Measurements from ENCODE around the gene DLG2.

The DLG2 gene

DNA sequence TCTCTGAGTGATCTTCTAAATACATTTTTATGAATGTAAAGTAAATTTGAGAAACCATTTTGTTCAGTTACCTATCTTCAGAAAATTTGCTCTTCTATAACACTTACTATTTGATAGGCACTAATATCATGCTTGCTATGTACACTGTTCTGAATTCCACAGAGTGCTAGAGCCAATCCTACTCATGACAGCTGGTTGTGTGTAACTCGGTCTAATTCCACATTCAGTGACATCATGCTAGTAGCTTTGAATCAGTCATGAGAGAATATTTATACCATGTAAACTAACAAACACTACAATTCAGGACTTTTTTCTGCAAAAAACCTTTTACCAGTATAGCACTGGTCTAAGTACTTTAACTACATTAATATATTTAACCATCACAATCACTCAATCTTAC lies 902.9 kb downstream of the DLG2 start:
- no peak for DNase-seq (ENCODE audit: low read depth)
- TF ChIP-seq, protein P1, sequence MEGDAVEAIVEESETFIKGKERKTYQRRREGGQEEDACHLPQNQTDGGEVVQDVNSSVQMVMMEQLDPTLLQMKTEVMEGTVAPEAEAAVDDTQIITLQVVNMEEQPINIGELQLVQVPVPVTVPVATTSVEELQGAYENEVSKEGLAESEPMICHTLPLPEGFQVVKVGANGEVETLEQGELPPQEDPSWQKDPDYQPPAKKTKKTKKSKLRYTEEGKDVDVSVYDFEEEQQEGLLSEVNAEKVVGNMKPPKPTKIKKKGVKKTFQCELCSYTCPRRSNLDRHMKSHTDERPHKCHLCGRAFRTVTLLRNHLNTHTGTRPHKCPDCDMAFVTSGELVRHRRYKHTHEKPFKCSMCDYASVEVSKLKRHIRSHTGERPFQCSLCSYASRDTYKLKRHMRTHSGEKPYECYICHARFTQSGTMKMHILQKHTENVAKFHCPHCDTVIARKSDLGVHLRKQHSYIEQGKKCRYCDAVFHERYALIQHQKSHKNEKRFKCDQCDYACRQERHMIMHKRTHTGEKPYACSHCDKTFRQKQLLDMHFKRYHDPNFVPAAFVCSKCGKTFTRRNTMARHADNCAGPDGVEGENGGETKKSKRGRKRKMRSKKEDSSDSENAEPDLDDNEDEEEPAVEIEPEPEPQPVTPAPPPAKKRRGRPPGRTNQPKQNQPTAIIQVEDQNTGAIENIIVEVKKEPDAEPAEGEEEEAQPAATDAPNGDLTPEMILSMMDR (conservative IDR thresholded peaks at IDR 0.05; ENCODE audit: low read depth, low read length): no peak

DNA sequence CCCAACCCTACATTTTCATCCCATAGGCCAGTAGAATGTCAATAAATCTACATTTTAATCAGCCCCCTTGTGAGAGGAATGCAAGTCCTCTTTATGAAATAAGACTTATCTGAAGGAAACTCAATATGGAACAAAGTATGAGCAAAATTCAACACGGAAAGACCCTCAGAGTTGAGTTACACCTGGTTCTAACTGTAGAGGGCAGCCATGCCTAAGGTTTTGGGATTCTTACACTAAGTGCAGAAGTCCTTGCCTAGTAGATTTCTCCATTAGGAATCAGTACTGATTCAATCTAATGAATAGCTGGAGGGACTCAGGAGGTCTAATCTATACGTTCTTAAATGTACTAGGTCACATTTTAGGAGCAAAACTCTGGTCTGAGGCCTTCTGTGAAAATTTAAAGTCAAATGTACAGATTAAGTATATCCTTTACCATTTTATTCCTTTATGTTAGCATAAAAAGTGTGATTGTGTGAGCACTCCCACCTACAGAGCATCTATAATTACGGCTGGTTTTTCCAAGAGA lies 904.5 kb downstream of the DLG2 start:
- TF ChIP-seq, protein P1 (conservative IDR thresholded peaks at IDR 0.05; ENCODE audit: low read depth, low read length): no peak
- no peak for DNase-seq (ENCODE audit: low read depth)
- no peak overlapping the region for H3K4me3 ChIP-seq (ENCODE audit: low read length)

More for the DNA sequence above, 902.9 kb downstream of the DLG2 start:
- H3K4me3 ChIP-seq (ENCODE audit: low read length): no peak overlapping the region

DNA sequence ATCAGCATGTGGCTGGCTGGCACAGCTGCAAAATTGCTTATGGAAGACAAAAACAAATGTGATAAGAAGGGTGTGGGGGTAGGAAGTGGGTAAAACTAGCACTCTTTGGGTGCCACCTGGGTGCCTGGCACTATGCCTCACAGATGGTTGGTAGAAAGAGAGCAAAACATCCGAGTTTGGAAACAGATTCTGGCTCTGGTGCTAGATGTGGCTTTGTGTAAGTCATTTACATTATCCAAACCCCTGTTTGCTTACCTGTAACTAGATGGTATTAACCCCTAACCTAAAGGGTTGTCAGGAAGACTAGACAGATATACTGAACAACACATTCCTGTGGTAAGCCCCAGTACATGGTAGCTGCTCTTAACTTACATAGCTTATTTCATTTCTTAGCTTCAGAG lies 905.6 kb downstream of the DLG2 start:
- no peak for DNase-seq (ENCODE audit: low read depth)
- no peak overlapping the region for H3K4me3 ChIP-seq (ENCODE audit: low read length)
- TF ChIP-seq, protein P1 (conservative IDR thresholded peaks at IDR 0.05; ENCODE audit: low read depth, low read length): no peak

DNA sequence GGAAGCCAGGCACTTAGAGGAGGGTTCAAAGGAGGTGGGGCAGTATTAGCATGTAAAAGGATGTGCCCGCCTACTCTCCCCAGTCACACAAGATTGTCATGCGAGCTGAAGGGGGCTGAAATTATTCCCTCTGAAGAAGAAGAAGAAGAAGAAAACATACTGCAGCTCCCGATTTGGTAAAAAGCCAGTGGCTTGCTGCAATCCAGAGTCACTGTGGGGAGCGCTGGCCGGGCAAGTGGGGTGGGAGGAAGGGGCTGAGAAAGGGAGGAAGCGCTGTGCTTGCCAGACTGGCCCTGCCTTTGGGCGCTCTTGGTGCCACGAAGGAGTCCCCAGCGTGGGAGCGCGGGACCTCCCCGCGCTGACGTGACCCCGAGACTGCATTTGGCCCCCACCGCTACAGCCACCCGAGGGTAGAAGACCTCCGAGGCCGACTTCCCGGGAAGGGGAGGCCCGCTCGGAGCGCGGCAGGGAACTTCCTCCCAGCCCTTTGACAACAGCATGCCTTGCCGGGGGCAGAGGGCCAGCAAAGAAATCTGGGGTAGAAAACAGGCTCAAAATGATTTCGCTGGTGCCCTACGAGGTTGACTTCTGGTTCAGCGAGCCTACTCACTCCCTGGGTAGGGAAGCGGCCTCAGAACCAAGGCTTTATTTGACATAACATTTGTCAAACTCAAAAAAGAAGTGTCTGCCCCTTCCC lies 906.3 kb downstream of the DLG2 start:
- TF ChIP-seq, protein P1 (conservative IDR thresholded peaks at IDR 0.05; ENCODE audit: low read depth, low read length): no peak
- peak overlapping the region; percentile 56 for H3K4me3 ChIP-seq (ENCODE audit: low read length)
- no peak for DNase-seq (ENCODE audit: low read depth)

DNA sequence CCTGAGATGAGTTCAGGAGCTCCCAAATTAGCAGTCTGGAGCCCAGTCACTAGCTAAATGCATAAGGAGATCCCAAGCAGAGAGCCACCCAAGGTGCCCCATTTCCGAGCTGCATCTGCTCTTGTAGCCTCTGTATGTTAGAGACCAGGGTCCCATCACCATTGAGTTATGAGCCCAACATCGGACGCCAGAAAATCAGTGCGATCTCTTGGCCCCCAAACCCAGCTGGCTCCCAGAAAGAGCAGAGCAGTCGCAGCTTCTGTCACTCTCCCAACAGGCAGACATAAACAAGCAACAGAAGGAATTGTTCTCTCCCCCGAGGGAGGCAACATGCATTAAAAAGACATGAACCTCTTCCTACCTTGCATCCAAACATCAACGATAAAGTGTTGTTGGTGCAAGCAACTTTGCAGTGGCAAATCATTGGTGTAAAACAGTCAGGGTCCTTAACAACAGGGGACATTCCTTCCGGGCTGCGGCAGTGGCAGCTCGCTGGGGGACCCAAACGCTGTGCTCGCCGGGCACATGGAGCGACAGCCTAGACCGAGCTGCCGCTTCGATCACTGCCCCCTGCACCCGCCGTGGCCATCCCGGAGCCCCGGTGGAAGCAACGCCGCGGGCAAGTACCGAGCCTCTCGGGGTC lies 907.1 kb downstream of the DLG2 start:
- peak overlapping the region; percentile 56 for H3K4me3 ChIP-seq (ENCODE audit: low read length)
- TF ChIP-seq, protein P1 (conservative IDR thresholded peaks at IDR 0.05; ENCODE audit: low read depth, low read length): no peak
- no peak for DNase-seq (ENCODE audit: low read depth)

DNA sequence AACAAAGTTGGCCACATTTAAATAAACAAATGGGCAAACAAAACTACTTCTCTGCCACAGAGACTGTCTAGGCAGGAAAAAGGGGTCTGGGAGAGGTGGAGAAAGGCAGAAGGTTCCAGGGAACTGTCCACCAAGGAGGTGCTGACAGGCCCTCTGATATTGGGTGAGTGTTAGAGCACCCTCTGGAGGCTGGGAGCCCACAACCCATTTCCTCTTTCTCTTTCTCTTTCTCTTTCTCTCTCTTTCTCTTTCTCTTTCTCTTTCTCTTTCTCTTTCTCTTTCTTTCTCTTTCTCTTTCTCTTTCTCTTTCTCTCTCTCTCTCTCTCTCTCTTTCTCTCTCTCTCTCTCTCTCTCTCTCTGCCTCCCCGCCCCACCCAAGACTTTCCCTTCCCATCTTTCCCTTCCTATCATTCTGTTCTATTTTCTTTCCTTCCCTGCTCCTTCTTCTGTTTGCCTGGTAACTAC lies 912.8 kb downstream of the DLG2 start:
- TF ChIP-seq, protein P1 (conservative IDR thresholded peaks at IDR 0.05; ENCODE audit: low read depth, low read length): peak; percentile 85
- DNase-seq (ENCODE audit: low read depth): peak; percentile 24
- H3K4me3 ChIP-seq (ENCODE audit: low read length): no peak overlapping the region
